ENCODE data around the gene ARMC12. TPM values are rescaled to one million over a fixed set of nuclear protein-coding genes. Genes with fewer than 3 reads are reported as not detected.

Gene ARMC12
- total RNA-seq, 4 donors from 2014 or later, result 0.40 to 2.4 (median 1.4) TPM

DNA sequence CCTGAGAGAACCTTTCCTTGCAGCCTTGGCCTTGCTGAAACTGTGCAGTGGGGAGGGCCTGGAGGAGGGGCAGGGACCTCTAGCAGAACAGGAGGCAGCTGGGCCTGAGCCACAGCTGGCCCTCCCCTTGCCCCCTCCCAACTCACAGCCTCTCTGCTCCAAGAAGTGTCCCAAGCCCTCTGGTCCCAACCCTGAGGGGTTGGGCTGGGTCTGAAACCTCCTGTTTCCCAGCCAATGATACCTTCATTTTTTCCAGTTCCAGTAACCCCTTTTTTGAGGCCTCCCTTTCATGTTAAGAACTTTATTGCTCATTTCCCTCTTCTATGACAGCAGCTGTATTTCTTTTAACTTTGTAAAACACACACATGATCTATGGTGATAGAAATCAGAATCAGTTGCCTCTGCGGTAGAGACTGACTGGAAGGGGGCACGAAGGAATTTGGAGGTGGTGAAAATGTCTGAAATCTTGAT, 17.9 kb upstream of the ARMC12 start:
- no peak overlapping the region for H3K4me3 ChIP-seq (replicated peaks in 1 of 3)
- peaks cover 25 to 50% of the 10 kb centered on the region in 2 donors for H3K4me1 ChIP-seq
- no peaks in the 10 kb centered on the region for H3K27me3 ChIP-seq
- no peaks in the 10 kb centered on the region for H3K36me3 ChIP-seq
- intact Hi-C loops (cut with DNase I), result no loop called here
- DNase-seq, result peak in 1 of 2 donors; percentile 32
- 89 to 91% methylated on average over 2 of the region's 2 CpGs for WGBS, 2 donors
- H3K9me3 ChIP-seq, result no peaks in the 10 kb centered on the region
- TF ChIP-seq CTCF (IDR thresholded peaks at IDR 0.05) (no peak), POLR2A (IDR thresholded peaks at IDR 0.05) (no peak)
- peak overlapping the region in 2 of 3 donors; percentile 12 to 59 for H3K27ac ChIP-seq

DNA sequence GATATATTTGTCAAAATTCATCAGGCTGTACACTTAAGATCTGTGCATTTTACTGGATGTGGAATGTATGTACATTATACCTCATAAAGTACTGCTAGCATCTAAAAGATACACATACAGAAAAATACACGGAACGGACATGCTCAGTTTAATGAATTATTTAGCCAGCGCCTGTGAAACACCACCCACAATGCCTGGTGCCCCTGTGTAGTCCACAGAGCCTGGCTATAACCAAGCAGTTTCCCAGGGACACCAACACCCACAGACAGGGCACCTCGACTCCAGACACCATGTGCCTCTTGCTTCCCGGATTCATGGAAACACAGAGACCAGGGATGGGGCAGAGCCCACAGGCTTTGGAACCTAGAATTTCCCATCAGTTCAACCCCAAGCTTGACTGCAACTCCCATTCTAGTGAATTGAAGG, 17.4 kb upstream of the ARMC12 start:
- WGBS, 2 donors, result 59 to 60% methylated on average over 5 of the region's 5 CpGs
- no peak for TF ChIP-seq CTCF (IDR thresholded peaks at IDR 0.05)
- no peaks in the 10 kb centered on the region for H3K27me3 ChIP-seq
- H3K4me3 ChIP-seq (replicated peaks in 1 of 3), result no peak overlapping the region
- no peaks in the 10 kb centered on the region for H3K9me3 ChIP-seq
- H3K4me1 ChIP-seq, result peaks cover 25 to 54% of the 10 kb centered on the region in 2 donors
- peak overlapping the region; percentile 51 to 60 (median 59) for H3K27ac ChIP-seq
- H3K36me3 ChIP-seq, result no peaks in the 10 kb centered on the region
- no peak for DNase-seq
- intact Hi-C loops (cut with DNase I), result no loop called here

DNA sequence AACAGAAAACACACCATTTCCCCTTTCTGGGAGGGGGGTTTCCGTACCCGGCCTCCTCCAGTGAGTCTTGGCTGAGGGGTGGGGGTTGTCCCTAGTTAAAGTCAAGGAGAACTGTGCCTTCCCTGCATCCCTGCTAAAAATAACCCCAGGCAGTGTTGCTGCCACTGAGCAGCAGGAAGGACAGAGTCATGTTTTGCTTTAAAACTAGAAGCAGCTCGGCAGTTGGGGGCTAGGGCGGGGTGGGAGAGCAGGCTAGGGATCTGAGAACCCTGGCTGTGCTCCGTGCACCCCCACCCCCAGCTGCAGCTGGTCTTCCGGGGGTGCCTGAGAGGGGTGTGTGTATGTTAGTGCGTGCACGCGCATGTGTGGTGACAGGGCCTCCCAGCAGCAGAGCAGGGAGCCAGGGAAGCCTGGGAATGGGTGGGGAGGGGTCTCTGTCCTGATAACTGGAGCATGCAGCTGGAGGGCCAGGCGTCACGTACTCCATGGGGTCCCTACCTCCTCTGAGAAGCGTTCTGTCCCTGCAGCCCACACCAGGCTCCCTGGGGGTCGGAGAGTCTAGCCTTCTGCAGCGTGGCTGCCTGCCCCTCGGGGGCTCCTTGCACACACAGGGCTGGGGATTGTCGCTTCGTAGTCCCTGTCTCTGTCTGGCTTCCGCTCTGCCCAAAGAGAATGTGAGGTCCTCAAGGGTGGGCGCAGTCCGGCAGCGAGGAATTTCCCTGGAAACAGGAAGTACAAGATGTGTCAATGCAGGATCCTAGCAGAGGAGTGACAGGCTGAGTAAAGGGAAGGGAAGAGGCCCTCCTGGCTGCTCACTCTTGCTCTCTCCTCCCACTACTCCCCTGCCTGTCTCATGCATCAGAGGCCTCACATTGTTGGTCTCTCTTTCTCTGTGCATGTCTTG, 16.8 kb upstream of the ARMC12 start:
- peak overlapping the region; percentile 51 to 60 (median 59) for H3K27ac ChIP-seq
- WGBS, 2 donors, result 54 to 56% methylated on average over 13 to 14 of the region's 21 CpGs
- TF ChIP-seq POLR2A (IDR thresholded peaks at IDR 0.05) (no peak), CTCF (IDR thresholded peaks at IDR 0.05) (no peak)
- no peaks in the 10 kb centered on the region for H3K27me3 ChIP-seq
- no peaks in the 10 kb centered on the region for H3K36me3 ChIP-seq
- H3K4me1 ChIP-seq, result peaks cover 28 to 61% of the 10 kb centered on the region in 2 donors
- intact Hi-C loops (cut with DNase I), result no loop called here
- no peak overlapping the region for H3K4me3 ChIP-seq (replicated peaks in 1 of 3)
- H3K9me3 ChIP-seq, result no peaks in the 10 kb centered on the region
- peak in 1 of 2 donors; percentile 40 for DNase-seq

DNA sequence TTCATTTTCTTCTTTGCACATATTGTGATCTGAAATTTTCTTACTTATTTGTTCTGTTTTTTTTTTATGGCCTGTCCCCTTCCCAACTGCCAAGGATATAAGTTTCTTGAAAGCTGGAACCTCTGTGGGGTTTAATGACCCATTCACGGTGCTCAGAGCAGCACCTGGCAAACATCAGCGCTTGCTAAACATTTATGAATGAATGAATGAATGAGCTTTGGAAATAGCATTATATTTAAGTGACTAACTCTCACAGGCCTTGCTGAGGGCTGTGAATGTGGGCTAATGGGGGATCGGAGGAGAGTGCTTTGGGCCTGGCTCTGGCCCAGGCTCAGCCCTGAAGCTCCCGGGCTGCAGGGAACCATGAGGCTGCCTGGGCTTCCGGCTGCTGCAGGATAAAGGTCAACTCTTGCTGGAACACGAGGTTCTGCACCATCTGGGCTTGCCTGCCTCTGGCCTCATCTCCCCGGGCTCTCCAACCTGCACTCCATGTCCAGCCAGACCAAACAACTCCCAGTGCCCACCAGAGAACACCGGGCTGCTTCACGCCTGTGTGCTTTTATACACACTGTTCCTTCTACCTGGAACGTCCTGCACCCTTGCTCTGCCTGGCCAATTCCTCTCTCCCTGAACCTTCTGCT, 14.6 kb upstream of the ARMC12 start:
- H3K27ac ChIP-seq, result peak overlapping the region; percentile 99 to 100 (median 99)
- peak; percentile 92 to 94 for DNase-seq
- no peaks in the 10 kb centered on the region for H3K36me3 ChIP-seq
- no peak overlapping the region for H3K4me3 ChIP-seq (replicated peaks in 1 of 3)
- no peaks in the 10 kb centered on the region for H3K27me3 ChIP-seq
- no peak for TF ChIP-seq CTCF (IDR thresholded peaks at IDR 0.05)
- peak in 1 of 2 donors; percentile 76 for TF ChIP-seq POLR2A (IDR thresholded peaks at IDR 0.05)
- whole genome bisulfite sequencing, 2 donors, result 31 to 42% methylated on average over 10 of the region's 10 CpGs
- peaks cover 50 to 83% of the 10 kb centered on the region in 2 donors for H3K4me1 ChIP-seq
- H3K9me3 ChIP-seq, result no peaks in the 10 kb centered on the region
- intact Hi-C loops (cut with DNase I), result no loop called here

All from thyroid gland (tissue), 4 donors.